Activated CD4-positive, alpha-beta T cell treated with anti-CD3 and anti-CD28 coated beads, Interleukin-2, amount 10 ng/mL, durations not matched to agents 24 days and 14 days (primary cell): Measurements from ENCODE around the gene SASS6. TPM values are rescaled to one million over a fixed set of nuclear protein-coding genes. Genes with fewer than 3 reads are reported as not detected.

Experiments
- DNase-seq: peaks from one replicate; pipeline ENCODE4 v3.0.0; 2022
- H3K27ac Mint-ChIP-seq: one replicate; pipeline ENCODE4 v1.8.0; 2022; ENCODE audit warnings: mild to moderate bottlenecking, mixed read lengths
- H3K27me3 Mint-ChIP-seq: one replicate; pipeline ENCODE4 v1.8.0; 2022; ENCODE audit warnings: mixed read lengths
- H3K36me3 Mint-ChIP-seq: one replicate; pipeline ENCODE4 v1.8.0; 2022; ENCODE audit warnings: low read depth, mild to moderate bottlenecking, mixed read lengths
- H3K4me1 Mint-ChIP-seq: one replicate; pipeline ENCODE4 v1.8.0; 2021; ENCODE audit warnings: mixed read lengths
- H3K4me3 Mint-ChIP-seq: one replicate; pipeline ENCODE4 v1.8.0; 2022; ENCODE audit warnings: mild to moderate bottlenecking, moderate library complexity, mixed read lengths
- H3K9me3 Mint-ChIP-seq: one replicate; pipeline ENCODE4 v1.8.0; 2021; ENCODE audit warnings: mixed read lengths
- intact Hi-C: fragments of 100-400 bp; cut with micrococcal nuclease; formaldehyde crosslinking; loops from one replicate; pipeline ENCODE4 v1.15.1; 2023
- total RNA-seq: library from RNA; stranded (reverse); gene quantifications from 2 replicates; pipeline ENCODE4 v1.2.3, GENCODE V29; 2022

SASS6 gene, protein sequence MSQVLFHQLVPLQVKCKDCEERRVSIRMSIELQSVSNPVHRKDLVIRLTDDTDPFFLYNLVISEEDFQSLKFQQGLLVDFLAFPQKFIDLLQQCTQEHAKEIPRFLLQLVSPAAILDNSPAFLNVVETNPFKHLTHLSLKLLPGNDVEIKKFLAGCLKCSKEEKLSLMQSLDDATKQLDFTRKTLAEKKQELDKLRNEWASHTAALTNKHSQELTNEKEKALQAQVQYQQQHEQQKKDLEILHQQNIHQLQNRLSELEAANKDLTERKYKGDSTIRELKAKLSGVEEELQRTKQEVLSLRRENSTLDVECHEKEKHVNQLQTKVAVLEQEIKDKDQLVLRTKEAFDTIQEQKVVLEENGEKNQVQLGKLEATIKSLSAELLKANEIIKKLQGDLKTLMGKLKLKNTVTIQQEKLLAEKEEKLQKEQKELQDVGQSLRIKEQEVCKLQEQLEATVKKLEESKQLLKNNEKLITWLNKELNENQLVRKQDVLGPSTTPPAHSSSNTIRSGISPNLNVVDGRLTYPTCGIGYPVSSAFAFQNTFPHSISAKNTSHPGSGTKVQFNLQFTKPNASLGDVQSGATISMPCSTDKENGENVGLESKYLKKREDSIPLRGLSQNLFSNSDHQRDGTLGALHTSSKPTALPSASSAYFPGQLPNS
- total RNA-seq = 16.0 and 17.2 TPM in 2 replicates

DNA sequence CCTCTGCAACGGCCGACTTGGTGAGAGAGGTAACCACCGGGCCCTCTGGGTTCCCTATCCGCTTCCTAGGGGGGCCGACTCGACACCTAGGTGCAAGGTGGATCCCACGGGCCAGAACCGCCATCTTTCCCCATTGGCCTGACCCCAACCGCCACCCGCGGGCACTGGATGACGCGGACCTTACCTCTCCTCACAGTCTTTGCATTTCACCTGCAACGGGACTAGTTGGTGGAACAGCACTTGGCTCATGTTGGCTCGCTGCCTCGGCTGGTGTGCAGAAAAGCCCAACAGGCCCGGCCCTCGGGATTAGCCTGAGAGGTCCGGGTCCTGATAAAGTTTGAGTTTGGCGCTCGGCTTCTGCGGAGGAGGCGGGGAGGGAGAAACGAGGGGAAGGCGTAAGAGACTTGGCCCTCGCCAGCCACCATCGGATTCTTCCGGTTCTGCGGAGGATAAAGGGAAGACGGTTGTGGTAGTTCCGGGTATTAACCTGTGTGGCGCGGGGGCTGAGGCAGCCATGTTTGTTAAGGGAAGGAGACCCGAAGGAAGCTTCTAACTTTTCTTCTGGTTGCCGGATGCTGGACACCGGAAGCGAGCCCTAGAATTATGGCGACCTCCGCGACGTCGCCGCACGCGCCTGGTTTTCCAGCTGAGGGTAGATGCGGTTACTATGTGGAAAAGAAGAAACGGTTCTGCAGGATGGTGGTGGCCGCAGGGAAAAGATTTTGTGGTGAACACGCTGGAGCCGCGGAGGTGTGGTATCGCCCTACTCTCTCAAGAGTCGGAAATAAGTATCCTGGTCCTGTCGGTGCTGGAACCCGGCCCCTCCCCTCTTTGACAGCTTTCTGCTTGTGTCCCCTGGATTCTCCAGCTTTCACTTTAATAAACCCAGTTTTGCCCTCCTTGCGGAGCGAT lies at the start of gene SASS6, which contains the start of gene TRMT13:
Gene SASS6, minus strand, starts transcription at position 365 of the 912 bp plus-strand sequence. Its CDS starts 116 bp downstream, at position 249.
Gene TRMT13, plus strand, starts transcription at position 598 of the 912 bp plus-strand sequence. Its CDS starts 6 bp downstream, at position 604.
- Mint-ChIP-seq H3K4me3 (peak within 1 kb of the TSS; percentile 100), H3K36me3 (peaks cover 14% of the 10 kb centered on the region), H3K27me3 (peaks cover 3% of the 10 kb centered on the region), H3K27ac (peak within 1 kb of the TSS; percentile 97), H3K9me3 (no peaks in the 10 kb centered on the region), H3K4me1 (peaks cover 38% of the 10 kb centered on the region)
- intact Hi-C loops = loop anchor here (1.0 to 5.0 kb wide), 10 partner anchors 95 to 763 kb away; partner anchors contain the start of genes AGL, CDC14A, DBT and RTCA
- peak; percentile 98 for DNase-seq

- H3K4me1 Mint-ChIP-seq = no peaks in the 10 kb centered on the region
- intact Hi-C loops = no loop called here
- no peaks in the 10 kb centered on the region for H3K9me3 Mint-ChIP-seq
- H3K27ac Mint-ChIP-seq = no peak within 1 kb of the TSS
- H3K36me3 Mint-ChIP-seq = no peaks in the 10 kb centered on the region
- H3K27me3 Mint-ChIP-seq = peaks cover 6% of the 10 kb centered on the region
- DNase-seq = no peak
- no peak within 1 kb of the TSS for H3K4me3 Mint-ChIP-seq
Observed at GRCh38 chr1:100178091-100178490, 45.4 kb upstream of the SASS6 start, which contains the start of gene LRRC39. TSS of gene LRRC39 (minus strand) at chr1:100178256. CDS start at chr1:100168516, 9,740 bp downstream.

DNA sequence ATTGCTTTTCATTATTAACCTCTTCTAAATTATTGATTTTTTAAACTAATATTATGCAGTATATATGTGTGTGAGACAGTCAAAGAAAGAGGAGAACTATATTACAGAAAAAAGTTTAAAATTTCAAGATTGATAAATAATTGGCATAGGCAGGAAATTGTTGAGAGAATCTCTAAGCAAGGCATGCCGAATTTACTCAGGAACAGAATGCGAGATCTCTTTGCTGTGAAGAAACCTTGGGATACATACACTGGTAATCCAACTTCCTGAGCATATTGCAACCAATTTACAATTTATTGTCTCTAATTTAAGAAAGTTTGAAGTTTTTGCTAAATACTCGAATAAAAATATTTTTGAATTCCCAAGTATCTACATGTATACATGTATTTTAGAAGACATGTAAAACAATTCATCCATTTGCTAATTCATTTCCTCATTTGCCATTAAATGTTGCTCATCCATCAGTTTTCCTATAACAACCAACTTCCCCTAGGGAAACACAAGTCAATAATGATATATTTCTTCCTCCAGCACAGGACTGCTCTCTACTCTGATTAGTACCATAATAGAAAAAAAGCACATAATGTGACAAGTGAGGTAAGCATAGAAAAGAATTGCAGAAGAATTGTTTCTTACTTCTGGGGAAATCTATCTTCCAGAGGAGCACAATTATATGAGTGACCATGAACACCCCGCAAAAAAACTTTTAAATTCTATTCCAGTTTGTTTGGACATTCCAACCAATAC lies 44.7 kb upstream of the SASS6 start:
- no peak overlapping the region for H3K4me3 Mint-ChIP-seq
- H3K27ac Mint-ChIP-seq = no peak overlapping the region
- no peaks in the 10 kb centered on the region for H3K4me1 Mint-ChIP-seq
- no peak for DNase-seq
- no peaks in the 10 kb centered on the region for H3K9me3 Mint-ChIP-seq
- intact Hi-C loops = no loop called here
- peaks cover 6% of the 10 kb centered on the region for H3K27me3 Mint-ChIP-seq
- no peaks in the 10 kb centered on the region for H3K36me3 Mint-ChIP-seq

GRCh38 chr1:100168051-100168450 lies 35.3 kb upstream of the SASS6 start:
- H3K9me3 Mint-ChIP-seq = no peaks in the 10 kb centered on the region
- no peaks in the 10 kb centered on the region for H3K4me1 Mint-ChIP-seq
- intact Hi-C loops = no loop called here
- no peak overlapping the region for H3K27ac Mint-ChIP-seq
- no peak overlapping the region for H3K4me3 Mint-ChIP-seq
- H3K27me3 Mint-ChIP-seq = peaks cover 4% of the 10 kb centered on the region
- no peak for DNase-seq
- H3K36me3 Mint-ChIP-seq = no peaks in the 10 kb centered on the region

GRCh38 chr1:100164702-100165101 lies 32.0 kb upstream of the SASS6 start:
- no peak for DNase-seq
- Mint-ChIP-seq H3K36me3 (no peaks in the 10 kb centered on the region), H3K4me1 (no peaks in the 10 kb centered on the region), H3K9me3 (no peaks in the 10 kb centered on the region), H3K4me3 (no peak overlapping the region), H3K27ac (no peak overlapping the region), H3K27me3 (no peaks in the 10 kb centered on the region)
- intact Hi-C loops = no loop called here

- intact Hi-C loops = no loop called here
- Mint-ChIP-seq H3K36me3 (no peaks in the 10 kb centered on the region), H3K9me3 (no peaks in the 10 kb centered on the region), H3K4me1 (no peaks in the 10 kb centered on the region), H3K27me3 (no peaks in the 10 kb centered on the region), H3K27ac (no peak overlapping the region), H3K4me3 (no peak overlapping the region)
- no peak for DNase-seq
Observed at GRCh38 chr1:100164216-100164615, 31.5 kb upstream of the SASS6 start.

- Mint-ChIP-seq H3K27me3 (no peaks in the 10 kb centered on the region), H3K4me3 (no peak overlapping the region), H3K4me1 (no peaks in the 10 kb centered on the region), H3K36me3 (no peaks in the 10 kb centered on the region), H3K9me3 (no peaks in the 10 kb centered on the region), H3K27ac (no peak overlapping the region)
- intact Hi-C loops = no loop called here
- no peak for DNase-seq
Observed at GRCh38 chr1:100162881-100163280, 30.2 kb upstream of the SASS6 start.

- H3K4me1 Mint-ChIP-seq = peaks cover 7% of the 10 kb centered on the region
- peaks cover 12% of the 10 kb centered on the region for H3K36me3 Mint-ChIP-seq
- no peak overlapping the region for H3K27ac Mint-ChIP-seq
- no peak overlapping the region for H3K4me3 Mint-ChIP-seq
- H3K9me3 Mint-ChIP-seq = no peaks in the 10 kb centered on the region
- DNase-seq = no peak
- no peaks in the 10 kb centered on the region for H3K27me3 Mint-ChIP-seq
- intact Hi-C loops = no loop called here
Observed at GRCh38 chr1:100152271-100152670, 19.5 kb upstream of the SASS6 start.

DNA sequence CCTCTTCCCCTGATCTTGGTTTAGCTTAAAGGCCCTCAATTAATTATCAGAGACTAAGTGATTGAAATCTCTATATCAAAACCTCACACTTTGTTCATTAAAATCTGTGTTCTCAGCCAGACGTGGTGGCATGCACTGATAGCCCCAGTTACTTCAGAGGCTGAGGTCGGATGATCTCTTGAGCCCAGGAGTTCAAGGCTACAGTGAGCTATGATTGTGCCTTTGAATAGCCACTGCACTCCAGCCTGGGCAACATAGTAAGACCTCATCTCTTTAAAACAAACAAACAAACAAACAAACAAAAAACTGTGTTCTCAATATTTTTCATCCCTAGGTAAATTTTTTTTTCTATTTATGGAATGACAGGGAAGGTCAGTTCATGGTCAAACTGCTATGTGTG lies 18.9 kb upstream of the SASS6 start:
- no peaks in the 10 kb centered on the region for H3K27me3 Mint-ChIP-seq
- no peak overlapping the region for H3K4me3 Mint-ChIP-seq
- peaks cover 8% of the 10 kb centered on the region for H3K4me1 Mint-ChIP-seq
- intact Hi-C loops = no loop called here
- H3K36me3 Mint-ChIP-seq = peaks cover 14% of the 10 kb centered on the region
- DNase-seq = no peak
- no peak overlapping the region for H3K27ac Mint-ChIP-seq
- no peaks in the 10 kb centered on the region for H3K9me3 Mint-ChIP-seq

DNA sequence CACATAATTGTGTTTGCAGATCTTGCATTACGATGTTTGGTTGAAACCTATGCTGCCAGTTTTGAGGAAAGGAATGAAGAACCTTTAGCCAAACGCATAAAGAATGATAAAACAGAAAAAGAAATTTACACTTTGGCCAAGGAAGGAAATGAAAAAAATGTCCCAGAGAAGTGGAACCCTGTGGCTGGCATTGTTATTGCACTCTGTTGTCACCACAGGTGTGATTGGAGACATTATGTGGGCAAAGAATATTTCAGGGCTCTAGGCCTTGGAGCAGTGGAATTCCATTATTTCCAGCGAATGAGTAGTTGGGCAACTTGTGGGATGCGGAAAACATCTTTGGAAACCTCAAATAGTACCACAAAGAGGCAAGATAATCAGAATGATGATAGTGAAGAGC lies 15.1 kb upstream of the SASS6 start:
- no peak for DNase-seq
- no peaks in the 10 kb centered on the region for H3K27me3 Mint-ChIP-seq
- no peak overlapping the region for H3K4me3 Mint-ChIP-seq
- H3K27ac Mint-ChIP-seq = no peak overlapping the region
- intact Hi-C loops = no loop called here
- peaks cover 35% of the 10 kb centered on the region for H3K36me3 Mint-ChIP-seq
- H3K9me3 Mint-ChIP-seq = no peaks in the 10 kb centered on the region
- H3K4me1 Mint-ChIP-seq = peaks cover 10% of the 10 kb centered on the region

DNA sequence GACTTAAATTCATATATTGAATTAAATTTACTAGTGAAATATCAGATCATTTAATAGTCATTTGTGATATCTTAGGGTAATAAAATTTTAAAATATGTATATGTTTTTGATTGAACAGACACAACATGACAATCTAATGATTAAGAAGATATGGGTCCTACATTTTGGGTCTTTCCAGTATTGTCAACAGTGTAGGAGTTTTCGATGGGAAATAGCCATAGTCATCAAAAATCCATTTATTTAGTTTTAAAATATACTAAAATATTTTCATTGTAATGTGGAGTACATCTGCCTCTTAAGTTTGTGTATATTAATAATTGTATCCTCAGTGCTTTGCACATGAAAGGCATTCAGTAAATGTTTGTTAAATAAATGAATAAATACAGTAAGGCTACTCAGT lies 14.2 kb upstream of the SASS6 start:
- Mint-ChIP-seq H3K36me3 (peaks cover 42% of the 10 kb centered on the region), H3K27ac (no peak overlapping the region), H3K9me3 (no peaks in the 10 kb centered on the region), H3K4me3 (no peak overlapping the region), H3K27me3 (no peaks in the 10 kb centered on the region), H3K4me1 (peaks cover 9% of the 10 kb centered on the region)
- DNase-seq = no peak
- intact Hi-C loops = no loop called here

- DNase-seq = no peak
- intact Hi-C loops = no loop called here
- Mint-ChIP-seq H3K4me3 (no peak overlapping the region), H3K9me3 (no peaks in the 10 kb centered on the region), H3K27me3 (no peaks in the 10 kb centered on the region), H3K27ac (no peak overlapping the region), H3K36me3 (peaks cover 51% of the 10 kb centered on the region), H3K4me1 (peaks cover 9% of the 10 kb centered on the region)
Observed at GRCh38 chr1:100145116-100145515, 12.4 kb upstream of the SASS6 start.

DNA sequence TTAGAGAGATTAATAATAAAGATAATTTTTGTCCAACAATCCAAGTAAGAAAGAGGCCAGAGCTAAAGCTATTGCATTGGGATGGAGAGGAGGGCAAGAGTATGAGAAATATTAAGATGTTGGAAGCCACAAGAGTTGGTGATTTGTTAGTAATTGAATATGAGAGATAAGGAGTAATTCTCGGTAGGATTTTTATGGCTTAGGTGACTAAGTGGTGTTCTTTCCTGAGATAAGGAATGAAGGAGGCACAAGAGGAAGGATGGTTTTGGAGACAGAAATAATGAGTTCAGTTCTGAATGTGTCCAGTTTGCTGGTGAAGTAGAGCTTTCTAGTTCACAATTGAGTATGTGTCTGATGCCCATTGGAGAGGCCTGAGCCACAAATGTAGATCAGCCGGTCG lies 9.6 kb upstream of the SASS6 start:
- no peak for DNase-seq

More for the DNA sequence above, 9.6 kb upstream of the SASS6 start:
- H3K4me3 Mint-ChIP-seq = no peak overlapping the region
- intact Hi-C loops = no loop called here
- no peak overlapping the region for H3K27ac Mint-ChIP-seq
- H3K36me3 Mint-ChIP-seq = peaks cover 59% of the 10 kb centered on the region
- peaks cover 8% of the 10 kb centered on the region for H3K4me1 Mint-ChIP-seq
- no peaks in the 10 kb centered on the region for H3K27me3 Mint-ChIP-seq
- no peaks in the 10 kb centered on the region for H3K9me3 Mint-ChIP-seq
